Calu3 (cell line): ENCODE data around the gene PSG6. TPM values are rescaled to one million over a fixed set of nuclear protein-coding genes. Genes with fewer than 3 reads are reported as not detected.
A peak's percentile ranks its signal among the peaks of the same experiment; 100 is the strongest.
"Not testable (repeated sequence)": the region's sequence is repeated elsewhere in the genome, so short reads cannot be mapped to it uniquely, and the experiment has no call there.

Experiments used
- BruUV-seq: library from RNA; stranded (reverse); fragments of 400-500 nt; replicated peaks from 2 replicates; lab custom pipeline; 2021; lab: Mats Ljungman, UMichigan
- CTCF ChIA-PET: fragments of 300-600 bp; sonication (Branson Sonifier 250); formaldehyde crosslinking; loops from one replicate; lab custom pipeline; 2022; ENCODE audit warnings: antibody characterized with exemption; lab: Charles Lee
- DNase-seq: peaks from one replicate; pipeline ENCODE4 v3.0.0; 2022
- H3K27ac Mint-ChIP-seq: one replicate; pipeline ENCODE4 v1.8.0; 2022; ENCODE audit warnings: mixed read lengths; ENCODE audit not compliant: unreplicated experiment
- H3K27me3 Mint-ChIP-seq: one replicate; pipeline ENCODE4 v1.8.0; 2022; ENCODE audit warnings: mixed read lengths; ENCODE audit not compliant: unreplicated experiment
- H3K36me3 Mint-ChIP-seq: one replicate; pipeline ENCODE4 v1.8.0; 2022; ENCODE audit warnings: mild to moderate bottlenecking, moderate library complexity, mixed read lengths; ENCODE audit not compliant: insufficient read depth, unreplicated experiment
- H3K4me1 Mint-ChIP-seq: one replicate; pipeline ENCODE4 v1.8.0; 2022; ENCODE audit warnings: mild to moderate bottlenecking, low read depth, mixed read lengths; ENCODE audit not compliant: unreplicated experiment
- H3K4me3 Mint-ChIP-seq: one replicate; pipeline ENCODE4 v1.8.0; 2022; ENCODE audit warnings: mild to moderate bottlenecking, low read depth, moderate library complexity, mixed read lengths; ENCODE audit not compliant: unreplicated experiment
- H3K9me3 Mint-ChIP-seq: one replicate; pipeline ENCODE4 v1.8.0; 2022; ENCODE audit warnings: low read depth, mixed read lengths; ENCODE audit not compliant: unreplicated experiment
- CTCF ChIP-seq: fragments of 200-600 bp; IDR thresholded peaks from one replicate; pipeline ENCODE4 v1.8.0; 2022; ENCODE audit warnings: antibody characterized with exemption; ENCODE audit not compliant: unreplicated experiment
- intact Hi-C: fragments of 100-400 bp; cut with micrococcal nuclease; formaldehyde crosslinking; loops from one replicate; pipeline ENCODE4 v1.10.0; 2022; ENCODE audit not compliant: unreplicated experiment
- total RNA-seq: library from RNA; stranded (reverse); gene quantifications from 2 replicates; pipeline ENCODE4 v1.2.3, GENCODE V29; 2022

PSG6 gene
- total RNA-seq, 1 experiment from 2014 or later, result not detected

DNA sequence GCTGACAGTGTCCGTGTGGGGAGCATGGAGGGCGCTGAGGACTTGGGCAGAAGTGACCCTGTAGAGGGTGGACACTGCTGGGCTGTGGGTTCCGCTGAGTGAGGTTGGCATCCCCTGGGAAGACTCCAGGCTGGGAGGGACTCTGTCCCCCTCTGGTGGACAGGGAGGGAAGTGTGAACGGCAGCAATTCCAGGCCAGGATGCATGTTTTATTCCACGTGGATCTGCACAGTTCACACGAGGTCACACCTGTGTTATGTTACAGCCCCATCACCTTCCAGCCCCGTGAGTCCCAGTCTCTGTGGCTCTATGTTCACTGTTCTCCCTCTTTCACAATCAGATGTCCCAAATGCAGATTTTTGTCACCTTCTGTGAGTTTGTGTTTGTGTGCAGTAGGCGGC is 36.4 kb downstream of the PSG6 start:
- BruUV-seq, H3K36me3 Mint-ChIP-seq, H3K27ac Mint-ChIP-seq, H3K9me3 Mint-ChIP-seq, H3K4me3 Mint-ChIP-seq, intact Hi-C loops: not testable (repeated sequence)
- CTCF ChIA-PET, result interaction anchor here (0.6 kb wide), 1 partner anchor 116 kb away, joined by 3 read pairs; the partner anchor contains the start of gene PSG8
- Mint-ChIP-seq H3K27me3 (peaks cover 14% of the 10 kb centered on the region), H3K4me1 (peaks cover 20% of the 10 kb centered on the region)
- peak; percentile 23 for DNase-seq
- peak; percentile 47 for TF ChIP-seq CTCF

- peaks cover 27% of the 10 kb centered on the region for H3K4me1 Mint-ChIP-seq
- H3K27me3 Mint-ChIP-seq, H3K27ac Mint-ChIP-seq, BruUV-seq, DNase-seq, H3K9me3 Mint-ChIP-seq, H3K36me3 Mint-ChIP-seq, CTCF ChIA-PET, intact Hi-C loops, H3K4me3 Mint-ChIP-seq: not testable (repeated sequence)
These were observed 37.1 kb downstream of the PSG6 start for GRCh38 chr19:42880621-42881020.

DNA sequence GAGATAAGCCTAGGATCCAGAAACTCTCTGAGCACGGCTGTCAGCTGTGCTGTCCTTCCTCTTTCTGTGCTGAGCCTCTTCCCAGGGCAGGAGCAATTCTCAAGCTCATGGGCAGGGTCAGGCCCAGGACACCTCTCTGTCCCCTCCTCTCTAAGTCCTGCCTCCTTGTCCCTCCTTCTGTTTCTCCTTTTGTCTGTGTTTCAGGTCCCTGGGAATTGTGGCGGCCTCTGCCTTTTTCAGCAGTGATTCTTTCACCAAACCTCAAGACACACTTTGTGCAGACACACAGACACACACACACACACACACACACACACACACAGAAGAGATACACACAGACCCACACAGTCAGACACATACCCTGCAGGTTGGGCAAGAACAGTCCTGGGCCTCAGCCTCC is 38.1 kb downstream of the PSG6 start, which contains the start of gene PSG1:
PSG1 (minus strand) TSS at position 101 of the 400 bp plus-strand sequence. CDS start 132 bp downstream, outside the sequence.
- H3K9me3 Mint-ChIP-seq, result peaks cover 4% of the 10 kb centered on the region
- DNase-seq, result no peak
- no peak within 1 kb of the TSS for H3K27ac Mint-ChIP-seq
- CTCF ChIA-PET, result no interaction called here
- TF ChIP-seq CTCF, result no peak
- H3K4me1 Mint-ChIP-seq, result peaks cover 37% of the 10 kb centered on the region
- H3K4me3 Mint-ChIP-seq, result no peak within 1 kb of the TSS
- H3K36me3 Mint-ChIP-seq, result no peaks in the 10 kb centered on the region
- intact Hi-C loops, result no loop called here
- no TSS peak for BruUV-seq
- no peaks in the 10 kb centered on the region for H3K27me3 Mint-ChIP-seq

DNA sequence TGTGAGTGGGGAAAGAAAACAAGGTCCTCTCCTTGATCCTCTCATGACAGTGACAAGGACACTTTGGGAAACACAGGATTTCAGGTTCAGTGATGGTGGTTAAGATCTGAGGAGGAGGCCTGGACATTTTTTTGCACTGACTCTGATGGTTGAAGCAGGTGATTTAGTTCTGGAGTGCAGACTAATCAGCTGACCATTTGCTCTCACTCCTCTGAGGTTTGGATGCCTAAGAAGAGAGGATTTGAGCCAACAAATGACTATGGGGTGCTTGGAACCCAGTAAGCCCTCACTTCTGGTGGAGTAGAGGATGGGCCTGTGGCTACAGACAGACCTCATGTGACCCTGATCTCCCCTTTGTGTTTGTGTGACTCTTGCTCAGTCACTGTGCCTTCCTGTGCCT is 41.1 kb downstream of the PSG6 start:
- peaks cover 43% of the 10 kb centered on the region for H3K4me1 Mint-ChIP-seq
- BruUV-seq, H3K27me3 Mint-ChIP-seq, H3K27ac Mint-ChIP-seq, H3K36me3 Mint-ChIP-seq, intact Hi-C loops, H3K9me3 Mint-ChIP-seq, CTCF ChIA-PET, H3K4me3 Mint-ChIP-seq, DNase-seq: not testable (repeated sequence)

GRCh38 chr19:42875881-42876280 is 41.8 kb downstream of the PSG6 start:
- H3K27me3 Mint-ChIP-seq, H3K36me3 Mint-ChIP-seq, DNase-seq, intact Hi-C loops, H3K4me3 Mint-ChIP-seq, BruUV-seq, H3K9me3 Mint-ChIP-seq, CTCF ChIA-PET: not testable (repeated sequence)
- Mint-ChIP-seq H3K4me1 (peaks cover 49% of the 10 kb centered on the region), H3K27ac (peak overlapping the region; percentile 50)

GRCh38 chr19:42874901-42875813 is 42.5 kb downstream of the PSG6 start:
- H3K9me3 Mint-ChIP-seq, H3K4me3 Mint-ChIP-seq, H3K27me3 Mint-ChIP-seq, intact Hi-C loops, H3K36me3 Mint-ChIP-seq, BruUV-seq: not testable (repeated sequence)
- CTCF ChIA-PET, result interaction anchor here (0.6 kb wide), 1 partner anchor 330 kb away, joined by 3 read pairs; the partner anchor contains the start of gene PSG4
- peak; percentile 48 for DNase-seq
- Mint-ChIP-seq H3K27ac (peak overlapping the region; percentile 50), H3K4me1 (peaks cover 51% of the 10 kb centered on the region)

- H3K36me3 Mint-ChIP-seq, DNase-seq, H3K9me3 Mint-ChIP-seq, H3K4me3 Mint-ChIP-seq, H3K27me3 Mint-ChIP-seq, BruUV-seq, intact Hi-C loops: not testable (repeated sequence)
- CTCF ChIA-PET, result interaction anchor here (0.6 kb wide), 1 partner anchor 331 kb away, joined by 3 read pairs; the partner anchor contains the start of gene PSG4
- Mint-ChIP-seq H3K27ac (peak overlapping the region; percentile 50), H3K4me1 (peaks cover 51% of the 10 kb centered on the region)
These were observed 43.6 kb downstream of the PSG6 start for GRCh38 chr19:42874136-42874535.
